NB4 (cell line): ENCODE results near the gene RPL18A.

Experiments used
- CTCF ChIP-seq: IDR thresholded peaks from one replicate; pipeline ENCODE4 v1.5.1; 2012; ENCODE audit warnings: low read depth, low read length
- MYC ChIP-seq: IDR thresholded peaks from 2 replicates; pipeline ENCODE4 v1.6.1; 2011; ENCODE audit warnings: low read depth, low read length
- TF ChIP-seq, protein P1 (sequence below): IDR thresholded peaks from 2 replicates; pipeline ENCODE4 v1.6.1; 2011; ENCODE audit warnings: low read depth, low read length

DNA sequence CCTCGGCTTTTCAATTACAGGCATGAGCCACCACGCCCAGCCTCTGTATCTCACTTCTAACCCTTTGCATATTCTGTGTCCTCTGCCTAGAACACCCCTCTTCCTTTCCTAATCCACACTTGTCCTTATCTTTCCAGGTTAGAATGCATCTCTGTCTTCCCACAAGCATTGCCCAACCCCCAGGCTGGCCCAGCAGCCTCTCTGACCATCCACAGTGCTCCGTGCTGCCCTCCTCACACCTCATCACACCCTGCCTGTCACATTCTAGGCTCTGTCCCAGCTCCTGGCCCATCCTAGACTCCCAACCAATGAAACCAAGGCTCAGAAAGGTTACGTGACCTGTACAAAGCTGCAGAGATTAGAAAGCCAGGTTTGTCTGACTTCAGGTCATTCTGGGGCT lies 23.2 kb upstream of the RPL18A start:
- TF ChIP-seq CTCF = no peak
- TF ChIP-seq, protein P1, sequence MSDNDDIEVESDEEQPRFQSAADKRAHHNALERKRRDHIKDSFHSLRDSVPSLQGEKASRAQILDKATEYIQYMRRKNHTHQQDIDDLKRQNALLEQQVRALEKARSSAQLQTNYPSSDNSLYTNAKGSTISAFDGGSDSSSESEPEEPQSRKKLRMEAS = no peak
- TF ChIP-seq MYC = no peak
